HepG2 (cell line): ENCODE data around the gene CHTF8. TPM values are rescaled to one million over a fixed set of nuclear protein-coding genes. Genes with fewer than 3 reads are reported as not detected.
A peak's percentile ranks its signal among the peaks of the same experiment; 100 is the strongest.

Experiments used
- BHLHE40 ChIP-seq: IDR thresholded peaks from 2 replicates; pipeline ENCODE4 v1.6.1; 2011; ENCODE audit warnings: low read length, improper control_type of control experiment
- CAMTA2 ChIP-seq: sonication (generic); formaldehyde crosslinking; IDR thresholded peaks from 2 replicates; pipeline ENCODE4 v1.4.0; 2020; ENCODE audit warnings: mild to moderate bottlenecking, missing genetic modification reagents, borderline replicate concordance
- DRAP1 ChIP-seq: IDR thresholded peaks from 2 replicates; pipeline ENCODE4 v1.6.1; 2016; ENCODE audit warnings: missing genetic modification reagents, missing compliant biosample characterization
- HNRNPLL ChIP-seq: fragments of 200-400 bp; formaldehyde crosslinking; IDR thresholded peaks from 2 replicates; pipeline ENCODE4 v1.6.1; 2017; ENCODE audit warnings: mild to moderate bottlenecking, low read depth, low read length; ENCODE audit not compliant: poor library complexity, severe bottlenecking
- PATZ1 ChIP-seq: sonication (generic); formaldehyde crosslinking; IDR thresholded peaks from 2 replicates; pipeline ENCODE4 v1.4.0; 2020; ENCODE audit warnings: missing genetic modification reagents
- ZNF407 ChIP-seq: sonication (generic); formaldehyde crosslinking; IDR thresholded peaks from one replicate; pipeline ENCODE4 v1.5.1; 2020; ENCODE audit warnings: mild to moderate bottlenecking, missing genetic modification reagents; ENCODE audit errors: not compliant biosample characterization
- ZNF609 ChIP-seq: sonication (generic); formaldehyde crosslinking; IDR thresholded peaks from 2 replicates; pipeline ENCODE4 v1.4.0; 2020; ENCODE audit warnings: mild to moderate bottlenecking, missing genetic modification reagents, borderline replicate concordance
- ZNF784 ChIP-seq: sonication (generic); formaldehyde crosslinking; IDR thresholded peaks from 2 replicates; pipeline ENCODE4 v1.5.1; 2020; ENCODE audit warnings: missing genetic modification reagents, mild to moderate bottlenecking, borderline replicate concordance
- polyA plus RNA-seq, 8 experiments: library from polyadenylated mRNA; depleted of rRNA in 3 of 8; stranded (reverse) in 7 of 8; unstranded in 1 of 8; fragments of >200 nt; fragmentation: Illumina TruSeq in 4 of 8; extraction: Trizol in 4 of 8; gene quantifications; 2 replicates each; pipeline versions ENCODE4 v1.2.1 to v1.2.3, GENCODE V29; 2011 to 2016; ENCODE audit warnings: low read depth in 4 of 8, missing spikeins in 1 of 8, mixed read lengths in 1 of 8; ENCODE audit not compliant: insufficient read depth in 1 of 8
- total RNA-seq, 5 experiments: library from RNA; depleted of rRNA; stranded (reverse); fragments of >200 nt; fragmentation: Illumina TruSeq; extraction: Trizol; gene quantifications; 2 replicates each; pipeline ENCODE4 v1.2.3, GENCODE V29; 2016; ENCODE audit warnings: low read depth in 1 of 5
- TF ChIP-seq, protein P1 (sequence below): sonication (generic); formaldehyde crosslinking; IDR thresholded peaks from 2 replicates; pipeline ENCODE4 v1.8.1; 2023; ENCODE audit warnings: mild to moderate bottlenecking, moderate library complexity, missing genetic modification reagents

The CHTF8 gene
- total and polyA plus RNA-seq, 2 of the 13 experiments (the other 11 are each of a cell fraction or from before 2014, with no cell fraction given) = 37.2 to 67.5 TPM

DNA sequence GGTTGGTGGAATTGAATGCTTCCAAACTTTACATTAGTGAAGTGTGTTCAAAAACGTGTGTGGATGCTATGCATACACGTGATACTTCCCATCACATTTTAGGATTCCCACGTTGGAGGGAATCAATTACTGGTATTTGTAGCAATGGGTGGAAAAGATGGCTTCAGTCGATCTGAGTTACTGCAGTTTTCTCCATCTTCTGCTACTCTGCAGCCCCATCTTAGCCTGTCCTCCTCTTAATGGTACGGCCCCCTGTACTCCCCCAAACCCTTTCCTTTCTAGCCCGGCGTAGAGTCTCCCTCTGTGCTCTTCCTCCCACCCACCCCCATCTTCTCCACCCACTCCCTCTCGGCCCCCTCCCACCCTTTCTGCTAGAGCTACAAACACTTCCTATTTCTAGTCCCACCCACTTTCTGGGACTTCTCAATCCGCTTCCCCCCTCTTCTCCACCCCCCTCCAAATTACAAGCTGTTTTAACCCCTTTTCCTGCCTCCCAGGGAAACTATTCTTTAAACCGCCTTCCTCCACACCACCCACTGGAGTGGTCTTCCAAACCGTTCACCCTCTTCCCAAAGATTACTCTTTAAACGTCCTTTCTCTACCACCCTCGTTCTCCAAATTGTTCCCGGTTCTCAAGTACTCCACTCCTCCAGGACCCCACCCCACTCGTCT, 1.1 kb downstream of the CHTF8 start (continued):
- TF ChIP-seq, protein P1, sequence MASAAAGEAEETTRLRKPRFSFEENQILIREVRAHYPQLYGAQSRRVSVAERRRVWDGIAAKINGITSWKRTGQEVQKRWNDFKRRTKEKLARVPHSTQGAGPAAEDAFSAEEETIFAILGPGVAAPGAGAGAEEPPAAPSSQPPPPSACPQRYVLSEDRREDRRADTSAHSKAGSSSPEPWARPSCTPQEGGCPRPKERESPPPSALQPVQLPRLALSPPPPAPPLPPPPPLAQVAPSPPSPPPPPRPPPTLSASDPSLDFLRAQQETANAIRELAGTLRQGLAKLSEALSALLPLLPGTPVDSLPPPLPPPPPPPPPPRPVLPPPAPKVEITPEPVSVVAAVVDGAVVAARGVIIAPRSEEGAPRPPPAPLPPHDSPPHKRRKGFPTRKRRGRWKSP (CRISPR knock-in tag) = 0 out of 2 replicates have a peak, but pooled peaks have one; percentile 55
- TF ChIP-seq BHLHE40 (no peak), PATZ1 (0 out of 2 replicates have a peak, but pooled peaks have one; percentile 21), ZNF784 (CRISPR knock-in tag) (no peak), ZNF609 (no peak), DRAP1 (0 out of 2 replicates have a peak, but pooled peaks have one; percentile 10), CAMTA2 (0 out of 2 replicates have a peak, but pooled peaks have one; percentile 18), ZNF407 (CRISPR knock-in tag) (no peak), HNRNPLL (no peak)
